HG02642 (cell line): ENCODE data around the gene KRTAP2-1.
"Not testable (repeated sequence)": the region's sequence is repeated elsewhere in the genome, so short reads cannot be mapped to it uniquely, and the experiment has no call there.

Experiments used
- ATAC-seq: cut with Tn5 transposase; IDR thresholded peaks from one replicate; pipeline ENCODE4 v1.9.1; 2021; ENCODE audit warnings: mild to moderate bottlenecking; ENCODE audit not compliant: unreplicated experiment, poor library complexity

KRTAP2-1 gene

DNA sequence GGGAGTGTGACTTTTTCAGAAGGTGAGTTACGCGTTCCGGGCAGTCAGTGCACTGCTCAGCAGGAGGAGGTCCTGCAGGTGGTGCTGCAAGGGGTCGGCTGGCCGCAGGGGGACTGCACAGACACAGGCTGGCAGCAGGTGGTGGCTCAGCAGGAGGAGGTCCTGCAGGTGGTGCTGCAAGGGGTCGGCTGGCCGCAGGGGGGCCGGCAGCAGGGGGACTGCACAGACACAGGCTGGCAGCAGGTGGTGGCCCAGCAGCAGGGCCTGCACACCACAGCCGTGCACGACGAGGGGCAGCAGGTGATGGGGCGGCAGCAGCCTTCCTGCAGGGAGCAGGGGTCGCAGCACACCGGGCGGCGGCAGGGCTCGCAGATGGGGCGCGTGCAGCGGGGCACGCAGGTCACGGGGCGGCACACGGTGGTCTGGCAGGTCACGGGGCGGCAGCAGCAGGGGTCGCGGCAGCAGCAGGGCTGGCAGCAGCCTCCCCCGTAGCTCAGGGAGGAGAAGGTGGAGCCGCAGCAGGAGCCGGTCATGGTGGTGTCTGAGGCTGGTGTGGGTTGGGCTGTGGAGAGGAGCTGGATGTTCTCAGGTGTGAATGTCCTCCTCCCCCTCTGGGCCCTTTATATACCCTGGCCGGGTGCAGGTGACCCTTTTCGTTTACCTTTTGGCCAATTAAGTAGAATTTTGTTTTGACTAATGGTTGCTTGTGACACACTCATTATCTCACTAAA is at the start of gene KRTAP2-1:
TSS of gene KRTAP2-1 (minus strand) at position 582 of the 731 bp plus-strand sequence. CDS start at position 533, 49 bp downstream.
- not testable (repeated sequence) for ATAC-seq

DNA sequence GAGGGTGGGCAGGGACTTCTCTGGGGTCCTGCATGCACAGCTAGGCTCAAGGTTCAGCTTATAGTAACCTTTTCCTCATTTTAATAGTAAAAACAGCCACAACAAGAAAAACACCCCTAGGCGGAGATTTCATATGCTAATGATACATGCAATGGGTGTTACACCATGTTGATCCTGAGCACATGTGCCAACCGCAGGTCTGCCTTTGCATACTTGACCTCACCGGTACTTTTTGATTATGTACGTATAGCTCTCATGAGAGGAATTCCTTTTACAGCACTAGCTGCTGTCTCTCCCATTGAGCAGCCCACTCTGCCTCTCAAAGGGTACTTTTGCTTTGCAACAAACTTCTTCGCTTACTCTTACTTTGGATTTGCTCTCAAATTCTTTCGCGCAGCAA is 48.9 kb upstream of the KRTAP2-1 start:
- no peak for ATAC-seq

DNA sequence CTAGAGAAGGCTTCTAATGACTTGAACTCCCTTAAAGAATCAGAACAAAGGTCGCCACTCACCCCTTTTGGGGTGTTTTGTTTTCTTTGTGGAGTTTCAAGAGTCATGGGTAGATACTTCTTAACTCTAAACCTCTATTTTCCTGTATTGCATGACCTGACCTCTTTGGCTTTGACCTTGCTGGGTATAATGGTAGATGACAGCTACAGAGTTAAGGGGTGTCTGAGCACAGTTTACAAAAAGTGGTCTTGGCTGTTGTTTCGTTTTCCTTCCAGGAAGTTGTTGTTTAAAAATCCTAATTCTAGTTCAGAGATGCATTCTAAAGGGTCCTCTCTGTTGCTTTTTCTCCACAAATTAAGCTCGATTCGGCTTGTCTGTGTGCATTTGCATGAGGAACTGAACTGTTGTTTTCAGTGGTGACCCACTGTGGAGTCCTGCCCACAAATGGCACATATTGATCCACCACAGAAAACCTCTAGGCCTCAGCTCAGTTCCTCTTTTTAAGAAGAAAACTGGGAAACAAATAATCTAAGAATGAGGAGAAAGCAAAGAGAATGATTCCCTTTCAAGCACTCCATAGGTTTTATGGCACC is 41.7 kb upstream of the KRTAP2-1 start:
- not testable (repeated sequence) for ATAC-seq

- ATAC-seq = not testable (repeated sequence)
These were observed 37.2 kb upstream of the KRTAP2-1 start, which contains the start of gene KRTAP4-7 for GRCh38 chr17:41084100-41084856. Gene KRTAP4-7, plus strand, starts transcription at chr17:41084150. Its CDS starts 57 bp downstream, at chr17:41084207.

DNA sequence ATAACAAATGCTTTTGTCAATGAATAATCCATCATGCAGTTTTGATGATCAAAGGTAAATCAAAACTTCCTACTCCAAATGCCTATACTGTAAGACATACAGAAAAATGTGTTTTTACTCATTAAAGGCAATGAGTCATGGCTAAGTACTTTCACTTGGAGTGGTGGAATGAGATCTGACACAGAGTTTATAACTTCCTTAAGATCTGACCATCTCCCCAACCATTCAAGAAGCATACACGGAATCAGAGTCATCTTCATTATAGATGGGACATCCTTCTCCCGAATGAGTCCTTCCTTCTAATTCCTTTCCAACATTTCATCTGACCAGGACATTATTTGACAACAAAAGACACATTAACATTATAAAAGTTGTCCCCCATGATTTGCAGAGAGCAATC is 36.3 kb upstream of the KRTAP2-1 start:
- ATAC-seq = not testable (repeated sequence)

GRCh38 chr17:41082626-41083025 is 35.5 kb upstream of the KRTAP2-1 start:
- ATAC-seq = no peak

- no peak for ATAC-seq
These were observed 29.7 kb upstream of the KRTAP2-1 start for GRCh38 chr17:41076788-41077187.

GRCh38 chr17:41073676-41074075 is 26.6 kb upstream of the KRTAP2-1 start:
- no peak for ATAC-seq

GRCh38 chr17:41071606-41072360 is 24.7 kb upstream of the KRTAP2-1 start:
- ATAC-seq = no peak

DNA sequence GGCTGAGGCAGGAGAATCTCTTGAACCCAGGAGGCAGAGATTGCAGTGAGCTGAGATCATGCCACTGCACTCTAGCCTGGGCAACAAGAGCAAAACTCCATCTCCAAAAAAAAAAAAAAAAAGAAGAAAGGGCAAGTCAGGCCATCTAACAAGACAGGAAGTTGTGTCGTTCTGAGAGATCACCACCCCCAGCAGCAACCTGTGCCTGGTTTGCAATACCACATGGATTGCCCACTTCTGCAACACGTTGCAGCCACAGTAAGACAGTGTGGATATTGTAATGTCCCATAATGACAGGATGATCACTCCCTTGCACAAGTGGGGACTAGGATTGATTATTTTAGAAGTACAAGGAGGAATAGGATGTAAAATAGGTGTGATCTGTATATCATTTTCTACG is 21.9 kb upstream of the KRTAP2-1 start:
- ATAC-seq = no peak

DNA sequence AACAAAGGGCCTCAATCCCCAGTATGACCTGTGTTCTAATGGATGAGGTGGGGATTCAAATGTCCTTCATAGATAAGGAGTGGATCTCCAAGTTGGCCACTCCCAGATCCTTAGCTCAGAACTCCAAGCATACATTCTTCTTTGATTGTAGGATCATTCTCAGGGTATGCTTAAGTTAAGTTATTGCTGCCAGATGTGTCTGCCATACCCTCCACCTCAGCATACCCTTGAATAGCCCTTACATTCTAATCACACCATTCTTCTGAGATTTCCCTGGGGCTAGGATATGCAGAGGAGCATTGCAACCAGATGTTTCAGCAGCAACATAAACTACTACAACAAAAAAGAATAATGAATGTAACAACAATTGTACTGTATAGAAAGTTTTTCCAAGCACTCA is 20.2 kb upstream of the KRTAP2-1 start:
- no peak for ATAC-seq

DNA sequence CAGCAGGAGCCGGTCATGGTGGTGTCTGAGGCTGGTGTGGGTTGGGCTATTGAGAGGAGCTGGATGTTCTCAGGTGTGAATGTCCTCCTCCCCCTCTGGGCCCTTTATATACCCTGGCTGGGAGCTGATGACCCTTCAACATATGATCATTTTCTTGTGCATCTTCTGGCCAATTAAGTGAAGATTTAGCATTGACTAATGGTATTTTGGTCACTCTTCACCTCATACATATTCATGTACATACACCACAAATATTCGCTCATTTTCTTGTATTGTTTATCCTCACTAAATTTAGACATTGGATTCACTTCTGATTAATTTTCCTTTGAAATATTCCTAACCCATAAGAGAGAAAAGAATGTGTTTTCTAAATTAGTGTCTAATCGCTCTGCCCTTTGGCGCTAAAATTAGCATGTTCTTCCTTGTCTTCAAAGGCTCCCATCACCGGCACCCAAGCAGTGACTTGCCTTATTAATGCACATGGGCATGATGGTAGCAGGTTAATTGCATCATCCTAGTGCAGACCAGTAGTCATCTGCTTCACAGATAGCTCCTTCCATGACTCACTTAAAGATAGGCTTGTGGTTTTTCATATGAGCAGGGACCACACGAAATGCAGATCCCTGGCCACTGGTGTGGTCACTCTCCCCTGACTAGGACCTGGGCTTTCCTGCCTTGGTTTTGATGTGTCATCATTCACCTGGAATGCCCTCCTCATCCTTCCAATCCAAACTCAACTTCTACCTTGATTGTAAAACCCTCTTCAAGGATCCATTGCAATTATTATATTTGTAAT is 18.9 kb upstream of the KRTAP2-1 start, which contains the start of gene KRTAP2-4:
TSS of gene KRTAP2-4 (minus strand) at position 51 of the 796 bp plus-strand sequence. CDS start at position 17, 34 bp downstream.
- no peak for ATAC-seq

- not testable (repeated sequence) for ATAC-seq
These were observed 18.0 kb upstream of the KRTAP2-1 start for GRCh38 chr17:41065016-41065689.

DNA sequence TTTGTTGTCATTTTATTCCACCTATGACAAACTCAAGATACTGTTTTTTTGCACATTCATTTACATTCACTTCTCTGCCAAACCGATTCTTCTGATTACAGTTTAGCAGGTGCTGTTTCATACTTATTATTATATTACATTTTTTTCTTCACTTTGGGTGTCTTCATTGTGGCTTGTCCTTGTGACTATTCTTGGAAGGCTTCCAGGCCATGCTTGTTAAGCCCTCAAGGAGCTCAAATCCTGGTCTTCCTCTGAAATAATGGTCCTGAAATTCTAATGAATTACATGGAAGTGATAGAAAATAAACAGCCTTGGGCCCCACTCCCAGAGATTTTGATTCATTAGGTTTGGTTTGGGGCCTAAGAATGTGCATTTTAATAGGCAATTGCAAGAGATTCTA is 17.2 kb upstream of the KRTAP2-1 start:
- ATAC-seq = no peak

DNA sequence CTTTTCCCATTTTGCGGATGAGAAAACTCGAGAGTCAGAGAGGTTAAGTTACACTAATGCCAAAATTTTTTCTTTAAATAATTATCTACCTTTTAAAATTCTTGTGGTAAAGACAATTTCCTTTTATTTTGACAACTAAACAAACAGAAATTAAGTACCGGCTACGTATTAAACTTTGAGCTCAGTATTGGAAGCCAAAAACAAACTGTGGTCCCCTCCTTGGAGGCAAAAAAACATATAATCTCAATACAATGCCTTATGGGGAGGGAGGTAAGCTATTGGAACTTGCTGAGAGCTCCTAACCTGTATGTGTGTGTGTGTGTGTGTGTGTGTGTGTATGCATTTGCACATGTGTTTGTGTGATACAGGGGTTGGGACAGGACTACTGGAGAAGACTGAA is 16.3 kb upstream of the KRTAP2-1 start:
- ATAC-seq = no peak

- no peak for ATAC-seq
These were observed 14.8 kb upstream of the KRTAP2-1 start for GRCh38 chr17:41061964-41062363.

- ATAC-seq = no peak
These were observed 13.0 kb upstream of the KRTAP2-1 start, which contains the start of gene KRTAP2-3 for GRCh38 chr17:41060052-41060604. Gene KRTAP2-3, minus strand, starts transcription at chr17:41060114. Its CDS starts 64 bp downstream, at chr17:41060050.

DNA sequence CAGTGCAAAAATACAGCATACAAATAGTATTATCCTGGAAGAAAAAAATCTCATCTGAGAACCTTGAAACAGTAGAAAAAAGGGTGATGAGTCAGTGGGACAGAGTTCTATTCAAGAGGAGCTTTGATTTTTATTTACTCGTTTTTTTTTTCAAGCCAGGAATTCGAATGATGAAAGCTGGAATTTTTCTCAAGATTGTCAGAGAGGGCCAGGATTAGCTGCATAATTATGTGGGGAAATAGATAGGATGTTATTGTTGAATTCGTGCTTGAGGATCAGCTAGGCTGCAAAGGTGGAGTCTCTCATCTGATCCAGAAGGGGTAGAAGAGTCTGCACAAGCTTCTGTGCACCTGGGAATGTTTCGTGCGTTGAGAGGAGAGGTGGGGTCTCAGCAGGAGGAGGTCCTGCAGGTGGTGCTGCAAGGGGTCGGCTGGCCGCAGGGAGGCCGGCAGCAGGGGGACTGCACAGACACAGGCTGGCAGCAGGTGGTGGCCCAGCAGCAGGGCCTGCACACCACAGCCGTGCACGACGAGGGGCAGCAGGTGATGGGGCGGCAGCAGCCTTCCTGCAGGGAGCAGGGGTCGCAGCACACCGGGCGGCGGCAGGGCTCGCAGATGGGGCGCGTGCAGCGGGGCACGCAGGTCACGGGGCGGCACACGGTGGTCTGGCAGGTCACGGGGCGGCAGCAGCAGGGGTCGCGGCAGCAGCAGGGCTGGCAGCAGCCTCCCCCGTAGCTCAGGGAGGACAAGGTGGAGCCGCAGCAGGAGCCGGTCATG is 12.3 kb upstream of the KRTAP2-1 start:
- not testable (repeated sequence) for ATAC-seq
